ENCODE measurements around the gene CHP2.
"Not testable (repeated sequence)": the region's sequence is repeated elsewhere in the genome, so short reads cannot be mapped to it uniquely, and the experiment has no call there.

- TF ChIP-seq CTCF (IDR thresholded peaks at IDR 0.05; ENCODE audit: poor library complexity); EZH2 (IDR thresholded peaks at IDR 0.05; ENCODE audit: borderline replicate concordance): not testable (repeated sequence)
Observed at GRCh38 chr16:23737423-23738028, 17.3 kb upstream of the CHP2 start.

All from hepatocyte (in vitro differentiated cells).